ENCODE measurements around the gene MSL1.

DNA sequence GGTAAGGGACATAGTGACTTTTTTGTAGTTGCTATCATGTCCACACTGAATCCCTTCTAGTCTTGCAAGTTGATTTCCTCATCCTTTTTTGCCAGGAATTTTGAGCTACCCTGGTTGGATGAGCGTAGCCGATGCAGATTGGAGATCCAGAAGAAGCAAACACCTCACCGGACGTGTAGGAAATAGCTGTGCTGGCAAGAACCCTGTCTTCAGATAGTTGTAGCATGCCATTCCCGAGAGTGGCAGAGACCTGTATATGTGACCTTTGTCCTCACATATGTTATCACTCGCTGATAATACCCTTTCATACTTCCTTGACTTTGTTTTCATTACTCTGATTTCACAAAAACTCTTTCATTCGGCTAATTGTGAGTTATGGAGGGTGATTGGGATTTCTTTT, 12.4 kb downstream of the MSL1 start:
- peak in 1 of 2 donors; percentile 56 for TF ChIP-seq POLR2A (IDR thresholded peaks at IDR 0.05)
- TF ChIP-seq, protein P1, sequence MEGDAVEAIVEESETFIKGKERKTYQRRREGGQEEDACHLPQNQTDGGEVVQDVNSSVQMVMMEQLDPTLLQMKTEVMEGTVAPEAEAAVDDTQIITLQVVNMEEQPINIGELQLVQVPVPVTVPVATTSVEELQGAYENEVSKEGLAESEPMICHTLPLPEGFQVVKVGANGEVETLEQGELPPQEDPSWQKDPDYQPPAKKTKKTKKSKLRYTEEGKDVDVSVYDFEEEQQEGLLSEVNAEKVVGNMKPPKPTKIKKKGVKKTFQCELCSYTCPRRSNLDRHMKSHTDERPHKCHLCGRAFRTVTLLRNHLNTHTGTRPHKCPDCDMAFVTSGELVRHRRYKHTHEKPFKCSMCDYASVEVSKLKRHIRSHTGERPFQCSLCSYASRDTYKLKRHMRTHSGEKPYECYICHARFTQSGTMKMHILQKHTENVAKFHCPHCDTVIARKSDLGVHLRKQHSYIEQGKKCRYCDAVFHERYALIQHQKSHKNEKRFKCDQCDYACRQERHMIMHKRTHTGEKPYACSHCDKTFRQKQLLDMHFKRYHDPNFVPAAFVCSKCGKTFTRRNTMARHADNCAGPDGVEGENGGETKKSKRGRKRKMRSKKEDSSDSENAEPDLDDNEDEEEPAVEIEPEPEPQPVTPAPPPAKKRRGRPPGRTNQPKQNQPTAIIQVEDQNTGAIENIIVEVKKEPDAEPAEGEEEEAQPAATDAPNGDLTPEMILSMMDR (IDR thresholded peaks at IDR 0.05): peak in 1 of 6 experiments; percentile 2

Measured in Peyer's patch (tissue), 4 donors.